Lung (tissue), 12 donors: ENCODE data around the gene GNLY. TPM values are rescaled to one million over a fixed set of nuclear protein-coding genes. Genes with fewer than 3 reads are reported as not detected.
A peak's percentile ranks its signal among the peaks of the same experiment; 100 is the strongest.

Experiments used
- ATAC-seq: fragments of 200-7000 bp; cut with Tn5 transposase; one replicate; pipeline ENCODE4 v1.9.1; 2020; ENCODE audit warnings: moderate number of reproducible peaks; ENCODE audit not compliant: insufficient read depth, low FRiP score
- DNase-seq, 3 donors: peaks; one replicate each; pipeline ENCODE4 v3.0.0-alpha.2; 2013 to 2017
- H3K27ac ChIP-seq, 2 donors: one replicate each; pipeline ENCODE4 v1.5.1; 2013; ENCODE audit warnings: mild to moderate bottlenecking in 2 of 2, moderate library complexity in 2 of 2, control low read depth in 1 of 2, inconsistent platforms in 1 of 2, low read depth in 1 of 2, low read length in 1 of 2
- H3K27me3 ChIP-seq, 3 donors: one replicate each; pipeline ENCODE4 v1.5.1; 2013; ENCODE audit warnings: low read length in 2 of 3; ENCODE audit not compliant: control insufficient read depth in 3 of 3, insufficient read depth in 3 of 3
- H3K36me3 ChIP-seq, 4 donors: one replicate each; pipeline ENCODE4 v1.5.1; 2013; ENCODE audit warnings: low read length in 4 of 4, mild to moderate bottlenecking in 1 of 4, moderate library complexity in 1 of 4; ENCODE audit not compliant: control insufficient read depth in 4 of 4, insufficient read depth in 4 of 4
- H3K4me1 ChIP-seq, 5 donors: one replicate each; pipeline ENCODE4 v1.5.1; 2013; ENCODE audit warnings: low read length in 5 of 5, mild to moderate bottlenecking in 2 of 5, moderate library complexity in 1 of 5; ENCODE audit not compliant: control insufficient read depth in 5 of 5, insufficient read depth in 5 of 5
- H3K4me3 ChIP-seq: one replicate; pipeline ENCODE4 v1.5.1; 2013; ENCODE audit warnings: mild to moderate bottlenecking, control low read depth, moderate library complexity
- H3K9ac ChIP-seq, 2 donors: one replicate each; pipeline ENCODE4 v1.5.1; 2013; ENCODE audit warnings: low read length in 2 of 2, control low read depth in 1 of 2; ENCODE audit not compliant: insufficient read depth in 1 of 2
- H3K9me3 ChIP-seq, 4 donors: one replicate each; pipeline ENCODE4 v1.5.1; 2013; ENCODE audit warnings: low read length in 3 of 4, mild to moderate bottlenecking in 1 of 4, moderate library complexity in 1 of 4; ENCODE audit not compliant: control insufficient read depth in 4 of 4, insufficient read depth in 3 of 4
- CTCF ChIP-seq: IDR thresholded peaks from 2 replicates; pipeline ENCODE4 v1.5.1; 2012; ENCODE audit warnings: mild to moderate bottlenecking; ENCODE audit errors: control extremely low read depth, extremely low read depth
- WGBS, 2 donors: extraction: QIAGEN DNeasy Blood & Tissue Kit; methylation state at CpG; one replicate each; pipeline ENCODE4 v1.1.7; 2013; 5-methylcytosine and 5-hydroxymethylcytosine counted together
- polyA plus RNA-seq, 2 donors: library from polyadenylated mRNA; stranded (reverse); fragments of 200-250 nt; gene quantifications; one replicate each; pipeline ENCODE4 v1.2.1, GENCODE V29; 2013
- total RNA-seq, 2 donors: library from RNA; depleted of rRNA in 1 of 2; stranded (reverse); fragments of >200 nt in 1 of 2; gene quantifications; one replicate each; pipeline ENCODE4 v1.2.1, GENCODE V29; 2014 to 2021
- donor health status: control.
- donor health status: control.
- donor health status: Bipolar disorder and iron deficiency.
- donor health status: healthy.
- donor health status: DM: yes; HTN: yes; CAD: no.

Gene GNLY
- total and polyA plus RNA-seq, 4 donors: 9.0 to 13.6 (median 12.1) TPM; not detected in 1

GRCh38 chr2:85714841-85715240 lies 20.7 kb downstream of the GNLY start:
- no peaks in the 10 kb centered on the region for H3K9me3 ChIP-seq
- no peaks in the 10 kb centered on the region for H3K36me3 ChIP-seq
- H3K27ac ChIP-seq: peak overlapping the region in 1 of 2 donors; percentile 55
- no peaks in the 10 kb centered on the region for H3K27me3 ChIP-seq
- H3K4me1 ChIP-seq: peaks cover 3 to 39% (median 25%) of the 10 kb centered on the region in 5 donors
- ATAC-seq: no peak
- DNase-seq: no peak
- H3K4me3 ChIP-seq: no peak overlapping the region
- 29 to 58% methylated on average over 8 of the region's 8 CpGs for WGBS, 2 donors
- H3K9ac ChIP-seq: no peak overlapping the region
- TF ChIP-seq CTCF: no peak

GRCh38 chr2:85716346-85716914 lies 22.3 kb downstream of the GNLY start:
- no peaks in the 10 kb centered on the region for H3K27me3 ChIP-seq
- no peaks in the 10 kb centered on the region for H3K36me3 ChIP-seq
- peak overlapping the region in 1 of 2 donors; percentile 10 for H3K27ac ChIP-seq
- H3K9ac ChIP-seq: no peak overlapping the region
- WGBS, 2 donors: 39 to 78% methylated on average over 13 of the region's 13 CpGs
- ATAC-seq (no peak), DNase-seq (no peak)
- no peaks in the 10 kb centered on the region for H3K9me3 ChIP-seq
- H3K4me3 ChIP-seq: no peak overlapping the region
- peaks cover 0 to 24% (median 11%) of the 10 kb centered on the region in 5 donors for H3K4me1 ChIP-seq
- TF ChIP-seq CTCF: no peak

GRCh38 chr2:85717308-85718008 lies 23.3 kb downstream of the GNLY start:
- TF ChIP-seq CTCF: no peak
- Histone ChIP-seq H3K9ac (no peak overlapping the region), H3K27me3 (no peaks in the 10 kb centered on the region), H3K27ac (peak overlapping the region in 1 of 2 donors; percentile 41), H3K9me3 (no peaks in the 10 kb centered on the region), H3K36me3 (no peaks in the 10 kb centered on the region), H3K4me3 (no peak overlapping the region), H3K4me1 (peaks cover 0 to 21% (median 7%) of the 10 kb centered on the region in 5 donors)
- 75% methylated on average over 15 of the region's 15 CpGs for WGBS, 2 donors
- ATAC-seq: no peak
- DNase-seq: no peak
